Type B pancreatic cell (in vitro differentiated cells): Measurements from ENCODE around the gene CDC42EP4. TPM values are rescaled to one million over a fixed set of nuclear protein-coding genes. Genes with fewer than 3 reads are reported as not detected.

ENCODE experiments used
- DNase-seq: peaks from one replicate; pipeline ENCODE4 v3.0.0; 2021; ENCODE audit warnings: mixed read lengths; ENCODE audit not compliant: unreplicated experiment; ENCODE audit errors: extremely low spot score
- H3K27ac Mint-ChIP-seq: 2 replicates; pipeline ENCODE4 v1.8.0; 2021; ENCODE audit warnings: mild to moderate bottlenecking, mixed read lengths
- H3K27me3 Mint-ChIP-seq: 2 replicates; pipeline ENCODE4 v1.8.0; 2021; ENCODE audit warnings: mixed read lengths
- H3K36me3 Mint-ChIP-seq: 2 replicates; pipeline ENCODE4 v1.8.0; 2021; ENCODE audit warnings: mixed read lengths
- H3K4me1 Mint-ChIP-seq: one replicate; pipeline ENCODE4 v1.8.0; 2021; ENCODE audit warnings: mixed read lengths; ENCODE audit not compliant: unreplicated experiment
- H3K4me3 Mint-ChIP-seq: 2 replicates; pipeline ENCODE4 v1.8.0; 2021; ENCODE audit warnings: mild to moderate bottlenecking, mixed read lengths
- H3K9me3 Mint-ChIP-seq: 2 replicates; pipeline ENCODE4 v1.8.0; 2021; ENCODE audit warnings: mixed read lengths
- total RNA-seq: library from RNA; stranded (reverse); gene quantifications from 2 replicates; pipeline ENCODE4 v1.2.1, GENCODE V29; 2021; ENCODE audit warnings: low replicate concordance
- TF ChIP-seq, protein P1 (sequence below): fragments of 200-600 bp; sonication (generic); conservative IDR thresholded peaks from 2 replicates; pipeline ENCODE4 v1.5.0; 2021; ENCODE audit warnings: antibody characterized with exemption, mild to moderate bottlenecking

Gene CDC42EP4
- total RNA-seq, 1 donor from 2014 or later: 78.8 TPM

DNA sequence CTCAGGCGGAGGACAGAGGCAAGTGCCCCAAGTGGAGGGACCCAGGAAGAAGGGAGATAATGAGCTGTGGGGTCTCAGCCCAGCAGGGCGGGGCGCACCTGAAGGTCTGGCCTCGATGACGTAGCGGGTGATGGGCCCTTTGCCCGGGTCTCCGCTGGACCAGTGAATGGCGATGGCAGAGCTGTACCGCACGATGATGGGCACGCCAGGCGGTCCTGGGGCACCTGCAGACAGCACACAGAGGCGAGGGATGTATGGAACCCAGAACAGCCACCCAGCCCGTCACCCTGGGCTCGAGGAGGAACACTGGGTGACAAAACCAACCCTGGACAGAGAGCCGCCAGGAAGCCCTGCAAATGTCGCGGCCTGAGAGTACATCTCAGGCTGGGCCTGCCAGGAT is 46.2 kb upstream of the CDC42EP4 start:
- DNase-seq: no peak
- Mint-ChIP-seq H3K36me3 (no peaks in the 10 kb centered on the region), H3K27me3 (peaks cover 4% of the 10 kb centered on the region), H3K9me3 (no peaks in the 10 kb centered on the region), H3K4me1 (peaks cover 37% of the 10 kb centered on the region), H3K4me3 (no peak overlapping the region), H3K27ac (no peak overlapping the region)
- TF ChIP-seq, protein P1, sequence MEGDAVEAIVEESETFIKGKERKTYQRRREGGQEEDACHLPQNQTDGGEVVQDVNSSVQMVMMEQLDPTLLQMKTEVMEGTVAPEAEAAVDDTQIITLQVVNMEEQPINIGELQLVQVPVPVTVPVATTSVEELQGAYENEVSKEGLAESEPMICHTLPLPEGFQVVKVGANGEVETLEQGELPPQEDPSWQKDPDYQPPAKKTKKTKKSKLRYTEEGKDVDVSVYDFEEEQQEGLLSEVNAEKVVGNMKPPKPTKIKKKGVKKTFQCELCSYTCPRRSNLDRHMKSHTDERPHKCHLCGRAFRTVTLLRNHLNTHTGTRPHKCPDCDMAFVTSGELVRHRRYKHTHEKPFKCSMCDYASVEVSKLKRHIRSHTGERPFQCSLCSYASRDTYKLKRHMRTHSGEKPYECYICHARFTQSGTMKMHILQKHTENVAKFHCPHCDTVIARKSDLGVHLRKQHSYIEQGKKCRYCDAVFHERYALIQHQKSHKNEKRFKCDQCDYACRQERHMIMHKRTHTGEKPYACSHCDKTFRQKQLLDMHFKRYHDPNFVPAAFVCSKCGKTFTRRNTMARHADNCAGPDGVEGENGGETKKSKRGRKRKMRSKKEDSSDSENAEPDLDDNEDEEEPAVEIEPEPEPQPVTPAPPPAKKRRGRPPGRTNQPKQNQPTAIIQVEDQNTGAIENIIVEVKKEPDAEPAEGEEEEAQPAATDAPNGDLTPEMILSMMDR: no peak

DNA sequence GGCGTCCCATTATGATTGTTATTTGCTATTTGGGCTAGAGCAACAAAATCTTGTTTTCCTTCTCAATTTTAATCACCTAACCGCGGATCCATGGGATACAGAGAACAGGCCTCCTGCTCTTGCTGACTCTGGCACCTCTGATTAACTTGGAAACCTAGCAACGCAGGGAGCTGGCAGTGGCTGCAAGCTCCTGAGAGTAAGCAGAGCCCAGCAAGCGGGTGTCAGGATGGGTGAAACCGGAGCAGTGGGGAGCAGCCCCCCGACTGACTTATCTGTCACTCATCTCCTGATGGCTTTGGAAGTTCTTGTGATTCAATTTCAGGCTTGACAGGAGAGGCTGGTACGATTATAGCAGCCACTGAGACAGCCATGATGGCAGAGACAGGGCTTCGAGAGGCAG is 45.5 kb upstream of the CDC42EP4 start:
- Mint-ChIP-seq H3K27ac (no peak overlapping the region), H3K36me3 (no peaks in the 10 kb centered on the region), H3K9me3 (no peaks in the 10 kb centered on the region), H3K4me3 (no peak overlapping the region), H3K4me1 (peaks cover 35% of the 10 kb centered on the region), H3K27me3 (peaks cover 4% of the 10 kb centered on the region)
- TF ChIP-seq, protein P1: no peak
- no peak for DNase-seq

DNA sequence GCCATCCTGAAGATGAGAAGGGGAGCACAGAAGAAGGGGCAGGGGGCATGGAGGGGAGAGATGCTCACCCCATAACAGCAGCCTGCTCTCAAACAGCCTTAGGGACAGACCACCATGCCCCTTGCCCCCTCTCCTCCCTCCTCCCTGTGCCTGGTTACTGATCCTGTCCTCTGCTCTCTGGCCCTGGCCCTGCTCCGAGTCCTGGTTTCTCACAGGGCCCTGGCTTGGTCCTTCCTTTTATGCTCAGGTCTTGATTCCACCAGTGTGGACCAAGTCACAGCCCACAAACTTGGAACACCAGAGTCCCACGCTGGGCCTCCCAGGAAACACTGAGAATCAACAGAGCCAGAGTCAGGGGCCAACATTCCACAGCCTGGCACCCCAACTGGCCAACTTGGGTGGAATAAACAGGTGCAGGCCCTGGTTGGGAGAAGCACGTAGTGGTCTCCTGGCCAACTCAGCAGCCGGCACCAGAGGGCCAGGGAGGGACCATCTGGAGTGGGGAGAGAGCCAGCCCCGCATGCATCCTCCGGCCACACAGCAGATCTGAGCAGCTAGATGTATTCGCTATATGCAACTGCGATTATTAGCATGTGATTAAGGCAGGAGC is 44.9 kb upstream of the CDC42EP4 start:
- H3K9me3 Mint-ChIP-seq: no peaks in the 10 kb centered on the region
- no peak for DNase-seq
- no peak overlapping the region for H3K27ac Mint-ChIP-seq
- H3K27me3 Mint-ChIP-seq: peaks cover 4% of the 10 kb centered on the region
- no peak overlapping the region for H3K4me3 Mint-ChIP-seq
- H3K36me3 Mint-ChIP-seq: no peaks in the 10 kb centered on the region
- peaks cover 28% of the 10 kb centered on the region for H3K4me1 Mint-ChIP-seq
- TF ChIP-seq, protein P1: no peak

DNA sequence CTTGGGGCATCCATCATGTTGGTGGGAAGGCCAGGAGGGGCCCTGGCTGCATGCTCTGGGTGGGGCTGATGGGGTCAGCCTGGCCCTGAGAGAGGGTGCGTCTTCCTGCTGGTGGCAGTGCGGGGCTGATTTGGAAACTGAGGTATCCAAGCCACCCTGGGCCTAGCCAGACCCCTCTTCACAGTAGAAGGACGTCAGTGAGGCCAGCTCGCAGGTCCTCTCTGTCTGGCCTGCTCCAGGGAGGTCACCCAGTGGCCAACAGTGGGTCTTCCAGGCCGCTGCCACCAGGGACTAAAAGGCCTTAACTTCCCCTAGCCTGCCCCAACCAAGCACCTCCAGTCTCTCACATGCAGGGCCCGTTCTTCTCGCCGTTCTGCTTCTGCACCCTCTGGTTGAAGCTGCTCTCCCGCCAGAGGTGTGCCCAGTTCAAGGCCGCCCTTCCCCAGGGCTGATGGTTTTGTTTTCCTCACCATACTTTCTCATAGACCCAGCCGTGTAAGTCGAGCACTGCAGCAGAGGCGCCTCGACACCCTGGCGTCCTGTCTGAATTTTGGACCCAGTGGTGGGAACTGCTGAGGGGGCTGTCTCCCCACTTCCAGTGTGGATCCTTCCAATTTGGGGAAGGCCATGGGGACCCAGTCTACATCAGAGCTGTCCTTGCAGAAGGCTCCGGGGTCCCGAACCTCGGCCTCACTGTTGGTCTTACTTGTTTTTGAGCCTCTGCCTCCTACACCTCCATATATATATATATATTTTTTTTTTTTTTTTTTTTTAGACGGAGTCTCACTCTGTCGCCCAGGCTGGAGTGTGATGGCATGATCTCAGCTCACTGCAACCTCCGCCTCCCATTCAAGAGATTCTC is 42.9 kb upstream of the CDC42EP4 start:
- TF ChIP-seq, protein P1: no peak
- H3K4me3 Mint-ChIP-seq: no peak overlapping the region
- H3K36me3 Mint-ChIP-seq: no peaks in the 10 kb centered on the region
- DNase-seq: no peak
- no peaks in the 10 kb centered on the region for H3K9me3 Mint-ChIP-seq
- H3K27me3 Mint-ChIP-seq: no peaks in the 10 kb centered on the region
- H3K4me1 Mint-ChIP-seq: peaks cover 10% of the 10 kb centered on the region
- H3K27ac Mint-ChIP-seq: no peak overlapping the region

DNA sequence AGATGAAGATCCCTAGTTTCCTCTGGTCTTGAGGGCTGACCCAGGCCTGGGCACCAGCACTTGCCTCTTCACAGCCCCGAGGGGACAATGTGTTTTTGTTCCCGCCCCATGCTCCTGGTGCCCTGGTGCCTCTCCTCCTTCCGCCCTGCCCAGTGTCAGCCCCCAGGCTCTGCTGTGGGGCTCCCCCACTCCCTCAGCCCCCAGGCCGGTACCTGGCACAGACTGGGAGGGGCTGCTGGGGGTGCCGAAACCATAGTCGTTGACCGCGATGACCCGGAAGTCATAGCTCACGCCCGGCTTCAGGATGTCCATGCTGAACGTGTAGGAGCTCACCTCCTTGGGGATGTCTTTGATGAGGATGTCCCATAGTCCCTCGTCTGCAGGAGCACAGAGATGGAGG is 40.5 kb upstream of the CDC42EP4 start:
- Mint-ChIP-seq H3K4me1 (peaks cover 28% of the 10 kb centered on the region), H3K27ac (no peak overlapping the region), H3K27me3 (no peaks in the 10 kb centered on the region), H3K36me3 (no peaks in the 10 kb centered on the region), H3K4me3 (no peak overlapping the region), H3K9me3 (no peaks in the 10 kb centered on the region)
- TF ChIP-seq, protein P1: no peak
- DNase-seq: no peak
